GM18517 (cell line): Measurements from ENCODE around the gene PRKCE.
A peak's percentile ranks its signal among the peaks of the same experiment; 100 is the strongest.

Source experiments
- ATAC-seq: cut with Tn5 transposase; IDR thresholded peaks from one replicate; pipeline ENCODE4 v1.9.1; 2021; ENCODE audit warnings: mild to moderate bottlenecking, moderate library complexity; ENCODE audit not compliant: unreplicated experiment

The PRKCE gene

DNA sequence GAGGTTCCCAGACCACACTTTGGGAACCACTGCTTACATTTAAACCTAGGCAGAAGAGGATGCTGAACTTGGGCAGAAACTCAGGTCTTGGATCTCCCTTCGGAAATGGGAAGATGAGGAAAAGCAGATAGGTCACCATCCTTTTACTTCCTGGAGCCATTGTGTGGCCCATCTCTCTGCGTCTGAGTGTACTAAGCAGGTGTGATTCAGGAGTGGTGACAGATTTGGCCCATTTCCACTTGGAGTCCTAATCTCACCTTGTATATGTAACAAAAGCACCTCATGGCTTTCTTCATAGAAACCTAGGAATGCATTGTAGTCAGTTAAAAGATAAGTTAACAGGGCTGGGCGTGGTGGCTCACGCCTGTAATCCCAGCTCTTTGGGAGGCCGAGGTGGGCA is 71.0 kb downstream of the PRKCE start:
- no peak for ATAC-seq

DNA sequence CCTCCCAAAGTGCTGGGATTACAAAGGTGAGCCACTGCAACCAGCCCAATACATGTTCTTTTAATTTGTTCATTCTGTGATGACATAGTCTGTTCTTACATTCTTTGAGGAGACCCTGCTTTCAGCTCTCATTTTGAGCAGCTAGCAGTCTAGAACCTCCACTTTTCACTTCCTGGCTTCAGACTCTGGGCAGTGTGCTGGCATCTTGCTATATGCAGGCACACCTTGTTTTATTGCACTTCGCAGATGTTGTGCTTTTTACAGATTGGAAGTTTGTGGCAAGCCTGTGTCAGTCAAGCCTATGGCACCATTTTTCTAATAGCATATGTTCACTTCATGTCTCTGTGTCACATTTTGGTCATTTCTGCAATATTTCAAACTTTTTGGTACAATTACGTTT is 72.4 kb downstream of the PRKCE start:
- no peak for ATAC-seq

DNA sequence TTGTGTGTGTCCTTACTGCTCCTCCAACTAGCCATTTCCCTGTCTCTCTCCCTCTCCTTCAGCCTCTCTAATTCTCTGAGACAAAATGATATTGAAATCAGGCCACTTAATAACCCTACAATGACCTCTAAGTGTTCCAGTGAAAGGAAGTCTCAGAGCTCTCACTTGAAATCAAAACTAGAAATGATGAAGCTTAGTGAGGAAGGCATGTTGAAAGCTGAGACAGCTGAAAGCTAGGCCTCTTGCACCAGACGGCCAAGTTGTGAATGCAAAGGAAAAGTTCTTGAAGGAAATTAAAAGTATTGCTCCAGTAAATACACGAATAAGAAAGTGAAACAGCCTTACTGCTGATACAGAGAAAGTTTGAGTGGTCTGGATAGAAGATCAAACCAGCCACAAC is 72.9 kb downstream of the PRKCE start:
- no peak for ATAC-seq

DNA sequence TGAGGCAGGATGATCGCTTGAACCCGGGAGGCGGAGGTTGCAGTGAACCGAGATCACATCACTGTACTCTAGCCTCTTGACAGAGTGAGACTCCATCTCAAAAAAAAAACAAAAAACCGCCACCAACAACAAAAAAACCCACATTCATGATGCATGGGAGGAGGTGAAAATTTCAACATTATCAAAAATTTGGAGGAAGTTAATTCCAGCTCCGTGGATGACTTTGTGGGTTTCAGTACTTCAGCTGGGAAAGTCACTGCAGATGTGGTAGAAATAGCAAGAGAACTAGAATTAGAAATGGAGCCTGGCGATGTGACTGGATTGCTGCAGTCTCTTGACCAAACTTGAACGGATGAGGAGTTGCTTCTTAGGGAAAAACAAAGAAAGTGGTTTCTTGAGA is 74.3 kb downstream of the PRKCE start:
- no peak for ATAC-seq

DNA sequence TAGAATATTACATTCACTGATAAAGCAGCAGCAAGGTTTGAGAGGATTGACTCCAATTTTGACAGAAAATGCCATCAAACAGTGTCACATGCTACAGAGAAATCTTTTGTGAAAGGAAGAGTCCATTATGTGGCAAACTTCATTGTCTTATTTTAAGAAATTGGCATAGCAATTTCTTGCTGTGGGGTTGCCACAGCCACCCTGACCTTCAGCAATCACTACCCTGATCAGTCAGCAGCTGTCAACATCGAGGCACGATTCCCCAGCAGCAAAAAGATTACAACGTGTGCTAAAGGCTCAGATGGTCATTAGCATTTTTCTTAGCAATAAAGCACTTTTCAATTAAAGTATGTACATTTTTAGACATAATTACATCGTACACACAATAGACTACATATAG is 74.7 kb downstream of the PRKCE start:
- no peak for ATAC-seq

DNA sequence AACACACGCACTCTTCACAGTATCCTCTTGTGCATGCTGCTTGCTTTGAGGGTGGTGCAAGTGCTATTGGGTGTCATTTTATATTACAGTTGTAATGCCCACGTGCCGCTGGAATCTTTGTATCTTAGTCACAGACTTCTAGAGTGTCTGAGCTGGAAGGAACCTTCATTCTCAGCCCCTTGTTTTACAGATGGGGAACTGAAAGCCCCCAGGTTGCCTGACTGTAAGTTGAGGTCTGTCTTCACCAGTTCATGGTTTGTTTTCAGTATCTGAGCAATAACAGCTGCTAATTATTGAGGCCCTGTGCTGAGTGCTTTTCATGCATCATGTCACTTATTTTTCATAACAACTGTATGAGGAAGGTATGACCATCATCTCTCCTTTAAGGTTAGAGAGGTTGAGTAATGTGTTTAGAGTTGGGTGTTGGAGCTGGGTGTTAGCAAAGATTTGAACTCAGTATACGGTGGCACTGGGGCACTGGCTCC is 77.0 kb downstream of the PRKCE start:
- ATAC-seq, result peak; percentile 86

DNA sequence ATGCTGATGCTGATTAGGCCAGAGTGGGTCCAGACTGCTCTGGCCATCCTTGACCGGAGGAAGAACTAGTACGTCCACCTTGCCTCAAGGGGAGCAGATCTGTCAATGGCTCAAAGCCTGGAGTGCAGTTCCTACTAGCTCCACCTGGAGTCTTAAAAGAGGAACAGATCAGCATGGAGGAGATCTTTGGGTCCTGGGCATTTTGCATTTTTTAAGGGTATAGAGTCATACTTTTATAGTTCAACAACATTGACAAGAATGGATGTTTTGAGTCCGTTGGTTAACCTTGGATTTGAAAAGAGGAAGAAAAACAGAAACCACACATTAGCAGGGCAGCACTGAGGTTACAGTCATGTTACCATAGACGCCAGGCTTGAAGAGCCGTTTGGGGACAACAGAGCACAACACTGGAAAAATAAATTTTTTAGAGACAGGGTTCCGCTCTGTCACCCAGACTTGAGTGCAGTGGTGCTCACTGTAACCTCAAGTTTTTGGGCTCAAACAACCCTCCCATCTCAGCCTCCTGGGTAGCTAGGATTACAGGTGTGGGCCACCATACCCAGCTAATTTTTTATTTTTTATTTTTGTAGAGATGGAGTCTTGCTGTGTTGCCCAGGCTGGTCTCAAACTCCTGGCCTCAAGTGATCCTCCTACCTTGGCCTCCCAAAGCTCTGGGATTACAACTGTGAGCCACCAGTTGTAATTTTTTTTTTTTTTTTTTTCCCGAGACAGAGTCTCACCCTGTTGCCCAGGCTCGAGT is 78.5 kb downstream of the PRKCE start:
- peak; percentile 68 for ATAC-seq

DNA sequence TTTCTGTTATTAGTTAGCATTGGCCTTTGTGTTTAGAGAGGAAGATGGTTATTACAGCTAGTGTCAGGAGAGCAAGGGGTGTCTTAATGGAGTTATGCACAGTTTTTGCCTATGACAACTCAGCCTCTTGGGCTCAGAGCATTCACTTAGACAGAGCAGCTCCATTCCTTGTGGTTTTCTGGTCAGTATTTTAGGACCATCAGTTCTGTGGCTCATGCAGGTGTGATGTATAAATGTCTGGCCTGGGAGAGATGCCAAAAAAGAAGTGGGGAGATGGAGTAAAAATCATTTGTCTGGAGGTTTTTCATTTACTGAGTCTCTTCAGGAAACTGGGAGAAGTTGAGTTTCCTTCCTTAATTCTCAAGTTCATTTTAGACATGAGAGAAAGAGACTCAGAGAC is 79.7 kb downstream of the PRKCE start:
- no peak for ATAC-seq

DNA sequence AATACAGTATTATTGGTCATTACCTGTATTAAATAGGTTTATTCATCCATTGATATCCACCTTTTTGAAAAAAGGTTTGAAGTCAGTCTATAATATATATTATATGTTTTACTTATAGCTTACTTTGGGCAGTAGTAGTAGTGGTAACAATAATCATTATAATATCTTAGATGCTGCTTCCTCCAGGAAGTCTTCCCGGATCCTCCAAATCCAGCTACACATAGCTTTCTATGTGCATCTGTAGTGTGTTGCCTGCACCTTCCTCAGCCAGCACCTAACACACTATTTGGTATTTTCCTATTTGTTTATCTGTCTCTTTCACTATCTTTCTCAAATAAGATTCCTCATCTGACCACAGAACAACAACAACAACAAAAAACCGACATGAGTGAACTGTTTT is 81.0 kb downstream of the PRKCE start:
- no peak for ATAC-seq

DNA sequence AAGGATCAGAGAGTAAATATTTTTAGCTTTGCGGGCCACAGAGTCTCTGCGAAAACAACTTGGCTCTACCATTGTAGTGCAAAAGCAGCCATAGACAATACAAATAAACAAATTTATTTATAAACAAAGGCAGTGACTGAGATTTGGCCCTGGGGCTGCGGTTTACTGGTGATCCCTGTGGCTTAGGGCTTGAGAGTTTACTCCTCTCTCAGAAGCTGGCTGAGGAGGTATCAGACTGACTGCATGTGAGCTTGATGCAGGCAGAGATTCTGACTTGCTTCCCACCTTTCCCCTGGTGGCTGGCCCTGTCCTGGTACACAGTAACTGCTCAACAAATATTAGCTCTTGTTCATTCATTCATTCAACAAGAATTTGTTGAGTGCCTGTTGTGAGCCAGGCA is 81.5 kb downstream of the PRKCE start:
- ATAC-seq, result no peak

DNA sequence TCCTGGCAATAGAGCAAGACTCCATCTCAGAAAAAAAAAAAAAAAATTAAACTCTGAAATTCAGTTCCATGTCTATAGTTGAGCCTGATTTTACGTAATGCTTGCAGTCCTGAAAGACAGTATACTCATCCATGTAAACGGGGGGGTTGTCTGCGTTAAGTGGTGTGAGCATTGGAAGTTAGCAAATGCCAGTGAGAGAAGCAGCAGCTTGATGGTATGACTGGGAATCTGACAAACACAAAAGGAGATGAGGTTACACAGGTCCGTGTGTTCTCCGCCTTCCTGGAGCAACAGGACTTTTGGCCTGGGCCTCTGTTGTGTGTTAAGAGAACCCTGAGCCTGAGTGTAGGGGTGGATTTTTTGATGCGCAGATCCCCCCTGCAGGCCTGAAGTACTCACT is 82.9 kb downstream of the PRKCE start:
- ATAC-seq, result no peak

DNA sequence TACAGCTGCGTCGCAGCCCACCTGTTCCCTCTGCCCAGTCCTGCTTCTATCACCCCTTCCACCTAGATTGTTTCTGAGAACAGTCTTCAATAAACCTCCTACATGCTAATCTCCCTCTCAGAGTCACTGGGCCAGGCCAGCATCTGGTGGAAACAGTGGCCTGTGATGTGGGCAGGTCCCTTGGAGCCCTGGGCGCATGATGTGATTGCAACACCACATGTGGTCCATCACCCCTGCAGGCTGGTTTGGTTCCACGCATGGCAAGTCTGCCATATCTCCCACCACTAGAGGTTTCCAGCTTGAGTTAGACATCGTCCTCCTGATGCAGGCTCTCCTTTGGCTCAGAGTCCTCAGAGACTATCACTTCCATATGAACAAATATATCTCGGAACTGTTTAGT is 83.5 kb downstream of the PRKCE start:
- no peak for ATAC-seq

DNA sequence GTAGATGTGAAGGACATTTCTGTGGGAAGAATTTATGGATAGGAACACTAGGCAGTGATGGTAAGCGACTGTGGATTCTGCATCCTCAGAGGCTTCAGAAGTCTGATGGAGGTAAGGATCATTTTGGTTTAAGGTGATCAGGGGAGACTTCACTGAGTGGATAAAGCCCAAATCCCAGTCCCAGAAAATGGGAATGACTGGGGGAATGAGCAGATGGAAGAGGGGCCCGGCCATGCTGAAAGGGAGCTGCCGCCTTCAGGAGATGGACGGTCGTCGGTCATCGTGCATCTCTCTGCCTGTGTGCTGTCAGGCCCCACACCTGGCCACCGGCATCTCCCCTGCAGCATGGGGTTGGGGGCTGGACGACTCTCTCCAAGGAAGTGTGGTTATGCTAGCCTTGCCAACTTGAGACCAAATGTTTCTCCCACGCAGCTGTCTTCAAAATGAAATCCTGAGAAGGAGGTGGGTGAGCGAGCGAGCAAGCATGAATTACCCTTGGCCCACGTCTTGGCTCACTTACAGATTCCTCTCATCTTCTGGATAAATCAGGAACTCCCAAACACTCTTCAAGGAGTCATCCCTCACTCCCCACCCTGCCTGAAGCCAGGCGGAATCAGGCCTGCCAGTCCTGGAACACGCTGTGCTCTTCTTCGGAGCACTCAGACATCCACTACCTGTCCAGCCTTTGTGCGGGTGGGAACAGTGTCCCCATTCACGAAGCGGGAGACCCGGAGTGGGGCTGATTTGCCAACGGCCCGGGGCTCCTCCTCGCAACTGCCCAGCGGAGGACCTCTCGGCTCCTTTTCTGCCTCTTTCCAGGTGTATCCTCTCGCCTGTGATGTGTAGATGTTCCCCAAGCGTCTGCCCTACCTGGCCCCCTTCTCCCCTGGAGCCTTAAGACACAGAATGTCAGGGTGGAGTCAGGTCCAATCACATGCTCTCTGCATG is 85.6 kb downstream of the PRKCE start:
- ATAC-seq, result no peak

DNA sequence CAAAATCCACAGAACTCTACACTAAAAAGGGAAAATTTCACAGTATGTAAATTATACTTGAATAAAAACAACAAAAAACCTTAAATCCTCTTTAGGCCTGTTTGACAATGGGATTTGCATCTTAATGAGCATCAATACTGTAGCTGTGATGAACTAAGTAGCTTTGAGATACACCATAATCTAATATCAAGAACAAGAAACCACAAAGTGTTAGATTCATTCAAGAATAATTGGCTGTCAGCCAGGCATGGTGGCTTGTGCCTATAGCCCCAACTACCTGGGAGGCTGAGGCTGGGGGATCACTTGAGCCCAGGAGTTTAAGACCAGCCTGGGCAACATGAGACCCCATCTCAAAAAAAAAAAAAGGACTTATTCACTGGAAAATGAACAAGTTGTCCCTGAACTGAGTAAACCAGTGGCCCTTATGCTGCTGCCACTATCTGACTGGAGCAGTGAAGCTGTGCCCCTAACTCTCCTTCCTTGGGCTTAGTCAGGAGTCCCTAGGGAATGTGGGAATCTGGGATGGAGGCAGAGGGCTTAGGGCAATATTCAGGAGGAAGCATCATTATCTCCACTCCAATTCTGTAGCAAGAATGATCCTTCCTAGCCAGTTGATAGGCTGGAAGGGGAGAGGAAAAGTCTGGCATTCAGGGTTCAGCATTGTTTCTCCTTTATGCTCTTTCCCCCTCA is 88.5 kb downstream of the PRKCE start:
- ATAC-seq, result no peak

DNA sequence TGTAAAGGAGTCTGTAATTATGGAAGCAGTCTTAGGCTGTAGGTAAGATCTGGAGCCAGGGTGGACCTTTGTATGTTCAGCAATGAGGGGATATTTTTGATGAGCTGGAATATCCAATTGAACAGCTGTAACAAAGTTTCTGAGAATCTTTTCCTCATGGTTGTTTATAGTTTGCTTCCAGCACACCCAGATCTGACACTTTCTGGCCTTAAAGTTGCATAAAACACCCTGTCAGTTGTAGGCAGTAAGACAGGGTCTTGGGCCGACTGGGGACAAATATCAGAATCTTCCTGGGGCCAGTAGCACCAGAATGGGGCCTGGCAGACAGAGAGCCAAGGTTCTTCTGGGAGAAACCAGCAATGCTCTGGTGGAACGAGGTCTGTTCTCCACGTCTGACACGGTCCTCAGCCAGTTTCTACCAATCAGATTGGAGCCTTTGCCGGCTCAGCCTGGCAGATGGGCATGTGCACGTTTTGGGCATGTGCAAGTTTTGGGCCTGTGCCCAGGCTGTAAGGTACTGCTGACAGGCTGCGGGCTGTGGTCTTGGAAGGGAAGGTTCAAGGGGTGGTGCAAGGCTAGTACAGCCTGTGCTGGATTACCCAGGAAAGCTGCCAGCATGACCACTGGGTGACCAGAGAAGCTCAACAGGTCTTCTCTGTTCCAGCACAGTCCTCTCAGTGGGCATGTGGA is 89.8 kb downstream of the PRKCE start:
- ATAC-seq, result no peak

DNA sequence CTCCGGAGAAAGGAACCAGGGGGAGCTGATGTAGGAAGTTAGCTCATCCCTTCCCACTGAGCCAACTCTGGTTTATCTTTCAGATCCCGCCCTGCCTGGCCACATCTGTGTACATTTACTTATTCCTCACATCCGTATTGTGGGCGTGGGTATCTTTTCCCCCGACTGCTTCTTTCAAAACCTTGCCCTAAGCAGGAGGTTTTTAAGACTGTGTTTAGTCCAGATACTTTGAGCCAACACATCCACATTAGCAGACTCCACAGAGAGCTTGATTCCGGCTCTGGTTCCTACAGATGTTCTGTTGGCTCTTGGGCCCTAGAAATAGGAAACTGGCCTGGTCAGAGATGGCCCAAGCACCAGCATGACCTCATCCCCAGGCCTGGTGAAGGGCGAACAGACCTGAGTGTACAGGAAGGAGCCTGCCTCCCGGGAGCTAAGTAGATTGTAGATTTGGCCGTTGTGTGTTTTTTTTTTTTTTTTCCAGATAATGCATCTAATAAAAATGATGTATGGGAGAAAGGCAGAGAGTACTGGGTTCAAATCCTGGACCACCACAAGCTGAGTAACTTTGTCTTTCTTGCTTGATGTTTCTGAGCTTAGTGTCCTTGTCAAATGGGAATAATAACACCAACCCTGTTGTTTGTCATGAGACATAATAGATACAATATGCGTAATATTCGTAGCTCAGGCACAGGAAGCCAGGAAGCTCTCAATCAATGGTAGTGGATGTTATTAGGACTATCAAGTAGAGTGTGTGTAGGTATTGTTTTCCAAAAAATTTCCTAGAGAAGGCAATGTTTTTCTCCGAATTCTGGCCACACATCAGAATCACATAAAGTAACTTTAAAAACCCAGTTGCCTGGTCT is 92.3 kb downstream of the PRKCE start:
- ATAC-seq, result no peak

DNA sequence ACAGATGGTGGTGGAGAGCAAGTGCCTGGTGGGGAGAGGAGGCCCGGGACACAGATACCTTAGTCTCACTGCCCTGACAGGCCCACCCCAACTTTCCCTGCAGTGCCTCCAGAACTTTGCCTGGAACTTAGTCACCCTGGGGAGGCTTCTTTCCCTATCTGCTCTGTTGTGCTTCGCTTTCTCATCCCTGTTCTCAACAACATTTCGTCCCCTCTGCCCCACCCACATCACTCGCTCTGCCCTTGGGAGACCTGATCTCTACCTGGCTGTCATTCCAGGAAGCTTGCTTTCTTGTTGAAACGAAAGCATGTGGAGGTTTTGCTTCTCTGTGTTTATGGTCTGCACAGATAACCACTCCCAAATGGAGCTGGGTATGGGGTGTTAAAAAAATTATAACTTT is 93.8 kb downstream of the PRKCE start:
- ATAC-seq, result no peak

DNA sequence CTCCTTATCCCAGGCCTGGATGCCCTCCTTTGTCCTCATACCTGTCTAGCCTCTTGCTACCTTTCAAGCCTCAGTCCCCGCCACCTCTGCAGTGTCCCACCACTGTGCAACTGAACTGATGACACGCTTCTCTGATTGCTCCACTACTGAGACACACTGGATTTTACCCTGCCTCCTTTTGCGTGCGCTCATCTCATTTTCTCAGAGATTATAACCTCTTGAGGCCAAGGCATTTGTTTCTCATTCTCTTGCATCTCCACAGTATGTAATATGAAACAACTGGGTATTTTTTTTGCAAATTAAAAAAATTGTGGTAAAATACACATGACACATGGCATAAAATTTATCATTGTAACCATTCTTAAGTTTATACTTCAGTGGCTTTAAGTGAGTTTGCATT is 95.4 kb downstream of the PRKCE start:
- ATAC-seq, result no peak

DNA sequence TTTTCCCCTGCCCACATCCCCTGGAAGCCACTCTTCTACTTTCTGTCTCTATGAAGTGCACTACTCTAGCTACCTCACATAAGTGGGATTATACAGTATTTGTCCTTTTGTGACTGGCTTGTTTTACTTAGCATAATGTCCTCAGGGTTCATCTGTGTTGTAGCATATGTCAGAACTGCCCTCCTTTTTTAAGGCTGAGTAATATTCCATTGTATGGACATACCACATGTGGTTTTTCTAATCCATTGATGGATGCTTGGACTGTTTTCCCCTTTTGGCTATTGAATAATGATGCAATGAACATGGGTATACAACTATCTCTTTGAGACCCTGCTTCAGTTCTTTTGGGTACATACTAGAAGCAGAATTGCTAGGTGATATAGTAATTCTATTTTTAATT is 95.9 kb downstream of the PRKCE start:
- ATAC-seq, result no peak

DNA sequence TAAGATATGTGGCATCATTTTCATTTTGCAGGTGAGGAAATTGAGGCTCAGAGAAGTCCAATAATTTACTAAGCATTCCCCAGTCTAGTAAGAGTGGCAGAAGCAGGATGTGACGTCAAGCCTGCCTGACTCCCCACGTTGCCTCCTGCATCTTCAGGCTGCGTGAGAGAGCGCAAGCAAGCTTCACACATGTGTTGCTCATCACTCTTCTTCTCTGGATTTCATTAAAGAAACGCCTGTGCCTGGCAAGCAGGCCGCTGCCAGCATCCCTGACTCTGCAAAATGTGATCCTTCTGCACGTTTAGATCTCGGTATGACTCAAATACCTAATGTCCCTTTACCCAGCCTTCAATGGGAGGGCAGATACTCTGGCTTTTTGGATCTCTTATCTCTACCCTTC is 96.8 kb downstream of the PRKCE start:
- no peak for ATAC-seq
